Measurements from ENCODE around the gene IRX2. TPM values are rescaled to one million over a fixed set of nuclear protein-coding genes. Genes with fewer than 3 reads are reported as not detected.

IRX2 gene
- polyA plus RNA-seq, 3 donors = not detected

DNA sequence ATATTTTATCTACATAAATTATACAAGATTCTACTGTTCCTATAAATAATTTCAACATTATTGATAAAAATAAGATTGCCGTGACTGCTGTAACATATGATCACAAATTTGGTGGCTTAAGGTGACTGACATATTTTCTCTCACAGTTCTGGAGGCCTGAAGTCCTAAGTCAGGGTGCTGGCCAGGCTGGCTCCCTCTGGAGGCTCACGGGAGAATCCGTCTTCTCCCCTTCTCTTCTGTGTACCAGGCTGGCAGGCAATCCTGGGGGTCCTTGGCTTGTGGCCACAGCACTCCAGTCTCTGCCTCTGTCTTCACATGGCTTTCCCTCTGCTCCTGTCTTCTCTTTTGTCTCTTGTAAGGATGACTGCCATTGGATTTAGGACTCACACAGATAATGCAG lies 31.7 kb upstream of the IRX2 start:
- Histone ChIP-seq H3K4me3 (replicated peaks in 1 of 3; ENCODE audit: low read depth in 2 of 3, low read length in 3 of 3) (no peak overlapping the region), H3K4me2 (replicated peaks; ENCODE audit: extremely low read depth, low read length, poor library complexity, severe bottlenecking) (no peak overlapping the region), H3K79me2 (ENCODE audit: insufficient read depth, low read length) (no peaks in the 10 kb centered on the region), H3K9ac (ENCODE audit: insufficient read depth, low read length, poor library complexity, severe bottlenecking) (no peak overlapping the region), H3K27me3 (ENCODE audit: control insufficient read depth in 2 of 2, insufficient read depth in 2 of 2, low read length in 2 of 2) (no peaks in the 10 kb centered on the region), H3K9me3 (replicated peaks in 1 of 2; ENCODE audit: control insufficient read depth in 1 of 2, insufficient read depth in 1 of 2, low read length in 2 of 2) (peaks cover 0 to 4% of the 10 kb centered on the region in 2 donors), H3K36me3 (replicated peaks in 1 of 2; ENCODE audit: control insufficient read depth in 1 of 2, insufficient read depth in 2 of 2, low read length in 2 of 2) (no peaks in the 10 kb centered on the region), H2AFZ (ENCODE audit: insufficient read depth, low read depth, low read length, poor library complexity, severe bottlenecking) (no peak overlapping the region), H3K4me1 (ENCODE audit: control insufficient read depth in 1 of 2, insufficient read depth in 2 of 2, low read length in 2 of 2) (no peaks in the 10 kb centered on the region), H3K27ac (ENCODE audit: low read depth in 1 of 2, low read length in 2 of 2) (no peak overlapping the region), H4K20me1 (ENCODE audit: insufficient read depth, low read length) (no peaks in the 10 kb centered on the region)
- peaks cover 0 to 9% (median 1%) of the 10 kb centered on the region in 7 donors for H3K9me3 Mint-ChIP-seq
- no peaks in the 10 kb centered on the region for H3K36me3 Mint-ChIP-seq
- WGBS (ENCODE audit: insufficient coverage) = 94% methylated on average over 3 of the region's 3 CpGs
- H3K27ac Mint-ChIP-seq = no peak overlapping the region
- intact Hi-C loops (cut with micrococcal nuclease) = no loop called here
- TF ChIP-seq, protein P1, sequence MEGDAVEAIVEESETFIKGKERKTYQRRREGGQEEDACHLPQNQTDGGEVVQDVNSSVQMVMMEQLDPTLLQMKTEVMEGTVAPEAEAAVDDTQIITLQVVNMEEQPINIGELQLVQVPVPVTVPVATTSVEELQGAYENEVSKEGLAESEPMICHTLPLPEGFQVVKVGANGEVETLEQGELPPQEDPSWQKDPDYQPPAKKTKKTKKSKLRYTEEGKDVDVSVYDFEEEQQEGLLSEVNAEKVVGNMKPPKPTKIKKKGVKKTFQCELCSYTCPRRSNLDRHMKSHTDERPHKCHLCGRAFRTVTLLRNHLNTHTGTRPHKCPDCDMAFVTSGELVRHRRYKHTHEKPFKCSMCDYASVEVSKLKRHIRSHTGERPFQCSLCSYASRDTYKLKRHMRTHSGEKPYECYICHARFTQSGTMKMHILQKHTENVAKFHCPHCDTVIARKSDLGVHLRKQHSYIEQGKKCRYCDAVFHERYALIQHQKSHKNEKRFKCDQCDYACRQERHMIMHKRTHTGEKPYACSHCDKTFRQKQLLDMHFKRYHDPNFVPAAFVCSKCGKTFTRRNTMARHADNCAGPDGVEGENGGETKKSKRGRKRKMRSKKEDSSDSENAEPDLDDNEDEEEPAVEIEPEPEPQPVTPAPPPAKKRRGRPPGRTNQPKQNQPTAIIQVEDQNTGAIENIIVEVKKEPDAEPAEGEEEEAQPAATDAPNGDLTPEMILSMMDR (IDR thresholded peaks at IDR 0.05) = no peak
- no peaks in the 10 kb centered on the region for H3K4me1 Mint-ChIP-seq
- no peak for DNase-seq
- H3K27me3 Mint-ChIP-seq (ENCODE audit: low read depth in 3 of 3) = peaks cover 0 to 7% (median 1%) of the 10 kb centered on the region in 3 donors
- no peak overlapping the region for H3K4me3 Mint-ChIP-seq

DNA sequence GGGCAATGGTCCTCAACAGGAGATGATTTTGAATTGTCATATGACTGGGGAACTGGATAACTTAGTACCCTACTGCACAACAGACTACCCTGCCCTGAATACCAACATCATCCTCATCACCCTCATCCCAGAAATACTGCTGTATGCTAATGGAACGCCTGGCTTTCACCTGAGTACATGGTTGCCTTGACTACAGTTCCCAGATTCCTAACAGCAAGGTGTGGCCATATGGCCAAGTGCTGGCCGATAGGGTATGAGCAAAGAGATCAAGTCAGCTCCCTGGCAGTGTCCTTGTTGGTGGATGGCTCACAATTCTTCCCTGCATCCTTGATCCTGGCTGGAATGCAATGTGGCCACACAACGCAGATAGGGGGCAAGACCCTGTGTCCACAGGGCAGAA lies 31.2 kb upstream of the IRX2 start:
- no peak for DNase-seq
- Histone ChIP-seq H3K36me3 (replicated peaks in 1 of 2; ENCODE audit: control insufficient read depth in 1 of 2, insufficient read depth in 2 of 2, low read length in 2 of 2) (no peaks in the 10 kb centered on the region), H3K4me2 (replicated peaks; ENCODE audit: extremely low read depth, low read length, poor library complexity, severe bottlenecking) (no peak overlapping the region), H2AFZ (ENCODE audit: insufficient read depth, low read depth, low read length, poor library complexity, severe bottlenecking) (no peak overlapping the region), H3K4me1 (ENCODE audit: control insufficient read depth in 1 of 2, insufficient read depth in 2 of 2, low read length in 2 of 2) (no peaks in the 10 kb centered on the region), H4K20me1 (ENCODE audit: insufficient read depth, low read length) (no peaks in the 10 kb centered on the region), H3K79me2 (ENCODE audit: insufficient read depth, low read length) (no peaks in the 10 kb centered on the region), H3K4me3 (replicated peaks in 1 of 3; ENCODE audit: low read depth in 2 of 3, low read length in 3 of 3) (no peak overlapping the region), H3K27ac (ENCODE audit: low read depth in 1 of 2, low read length in 2 of 2) (no peak overlapping the region), H3K9ac (ENCODE audit: insufficient read depth, low read length, poor library complexity, severe bottlenecking) (no peak overlapping the region), H3K27me3 (ENCODE audit: control insufficient read depth in 2 of 2, insufficient read depth in 2 of 2, low read length in 2 of 2) (no peaks in the 10 kb centered on the region), H3K9me3 (replicated peaks in 1 of 2; ENCODE audit: control insufficient read depth in 1 of 2, insufficient read depth in 1 of 2, low read length in 2 of 2) (peaks cover 0 to 4% of the 10 kb centered on the region in 2 donors)
- intact Hi-C loops (cut with micrococcal nuclease) = no loop called here
- 84% methylated on average over 3 of the region's 3 CpGs for WGBS (ENCODE audit: insufficient coverage)
- TF ChIP-seq, protein P1 (IDR thresholded peaks at IDR 0.05) = no peak
- Mint-ChIP-seq H3K4me1 (no peaks in the 10 kb centered on the region), H3K27me3 (ENCODE audit: low read depth in 3 of 3) (peaks cover 0 to 9% (median 1%) of the 10 kb centered on the region in 3 donors), H3K9me3 (peaks cover 0 to 11% (median 0%) of the 10 kb centered on the region in 7 donors), H3K36me3 (no peaks in the 10 kb centered on the region), H3K27ac (no peak overlapping the region), H3K4me3 (no peak overlapping the region)
